Ishikawa (cell line): ENCODE measurements around the gene RGSL1.

Experiments used
- CEBPB ChIP-seq: IDR thresholded peaks from 2 replicates; pipeline ENCODE4 v1.6.1; 2012
- CREB1 ChIP-seq: IDR thresholded peaks from 2 replicates; pipeline ENCODE4 v1.6.1; 2012; ENCODE audit warnings: low read depth
- EGR1 ChIP-seq: IDR thresholded peaks from 2 replicates; pipeline ENCODE4 v1.6.1; 2012
- EP300 ChIP-seq: IDR thresholded peaks from 2 replicates; pipeline ENCODE4 v1.6.1; 2012; ENCODE audit warnings: borderline replicate concordance
- FOXM1 ChIP-seq: IDR thresholded peaks from 2 replicates; pipeline ENCODE4 v1.6.1; 2012; ENCODE audit warnings: low read depth, borderline replicate concordance
- NFIC ChIP-seq: IDR thresholded peaks from 2 replicates; pipeline ENCODE4 v1.6.1; 2012
- RAD21 ChIP-seq: IDR thresholded peaks from 2 replicates; pipeline ENCODE4 v1.6.1; 2012; ENCODE audit warnings: low read depth
- TAF1 ChIP-seq: IDR thresholded peaks from 2 replicates; pipeline ENCODE4 v1.6.1; 2012; ENCODE audit warnings: low read depth, mild to moderate bottlenecking
- TCF12 ChIP-seq: IDR thresholded peaks from 2 replicates; pipeline ENCODE4 v1.6.1; 2012; ENCODE audit warnings: low read depth
- TEAD4 ChIP-seq: IDR thresholded peaks from 2 replicates; pipeline ENCODE4 v1.6.1; 2012
- YY1 ChIP-seq: IDR thresholded peaks from 2 replicates; pipeline ENCODE4 v1.6.1; 2012; ENCODE audit warnings: low read depth
- ZBTB7A ChIP-seq: IDR thresholded peaks from 2 replicates; pipeline ENCODE4 v1.6.1; 2012; ENCODE audit warnings: low read depth
- TF ChIP-seq, protein P1 (sequence below): IDR thresholded peaks from 2 replicates; pipeline ENCODE4 v1.6.1; 2012
- TF ChIP-seq, protein P2 (sequence below): IDR thresholded peaks from 2 replicates; pipeline ENCODE4 v1.6.1; 2012; ENCODE audit warnings: low read depth, mild to moderate bottlenecking
- TF ChIP-seq, protein P3 (sequence below): IDR thresholded peaks from 2 replicates; pipeline ENCODE4 v1.6.1; 2012

The RGSL1 gene

DNA sequence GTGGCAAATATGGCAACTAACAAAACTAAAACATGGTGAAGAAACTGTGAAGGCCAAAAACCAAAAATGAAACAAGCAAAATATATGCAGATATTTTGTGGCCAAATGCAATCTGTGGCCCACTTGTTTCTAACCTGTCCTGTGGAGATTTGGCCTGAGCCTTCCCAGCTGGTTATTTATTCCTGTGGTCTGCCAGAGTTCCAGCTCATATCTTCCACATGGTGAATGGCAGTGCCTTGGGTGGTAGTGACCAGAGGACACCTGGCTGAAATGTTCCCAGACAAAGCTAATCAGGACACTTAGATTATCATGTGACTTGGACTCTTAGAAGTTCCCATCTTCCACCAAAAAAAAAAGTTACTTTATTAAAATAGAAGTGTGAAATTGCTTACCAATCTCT is 99.4 kb downstream of the RGSL1 start:
- no peak for TF ChIP-seq FOXM1
- no peak for TF ChIP-seq RAD21
- TF ChIP-seq, protein P1, sequence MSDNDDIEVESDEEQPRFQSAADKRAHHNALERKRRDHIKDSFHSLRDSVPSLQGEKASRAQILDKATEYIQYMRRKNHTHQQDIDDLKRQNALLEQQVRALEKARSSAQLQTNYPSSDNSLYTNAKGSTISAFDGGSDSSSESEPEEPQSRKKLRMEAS: no peak
- no peak for TF ChIP-seq CEBPB
- no peak for TF ChIP-seq ZBTB7A
- TF ChIP-seq EGR1: no peak
- TF ChIP-seq, protein P2, sequence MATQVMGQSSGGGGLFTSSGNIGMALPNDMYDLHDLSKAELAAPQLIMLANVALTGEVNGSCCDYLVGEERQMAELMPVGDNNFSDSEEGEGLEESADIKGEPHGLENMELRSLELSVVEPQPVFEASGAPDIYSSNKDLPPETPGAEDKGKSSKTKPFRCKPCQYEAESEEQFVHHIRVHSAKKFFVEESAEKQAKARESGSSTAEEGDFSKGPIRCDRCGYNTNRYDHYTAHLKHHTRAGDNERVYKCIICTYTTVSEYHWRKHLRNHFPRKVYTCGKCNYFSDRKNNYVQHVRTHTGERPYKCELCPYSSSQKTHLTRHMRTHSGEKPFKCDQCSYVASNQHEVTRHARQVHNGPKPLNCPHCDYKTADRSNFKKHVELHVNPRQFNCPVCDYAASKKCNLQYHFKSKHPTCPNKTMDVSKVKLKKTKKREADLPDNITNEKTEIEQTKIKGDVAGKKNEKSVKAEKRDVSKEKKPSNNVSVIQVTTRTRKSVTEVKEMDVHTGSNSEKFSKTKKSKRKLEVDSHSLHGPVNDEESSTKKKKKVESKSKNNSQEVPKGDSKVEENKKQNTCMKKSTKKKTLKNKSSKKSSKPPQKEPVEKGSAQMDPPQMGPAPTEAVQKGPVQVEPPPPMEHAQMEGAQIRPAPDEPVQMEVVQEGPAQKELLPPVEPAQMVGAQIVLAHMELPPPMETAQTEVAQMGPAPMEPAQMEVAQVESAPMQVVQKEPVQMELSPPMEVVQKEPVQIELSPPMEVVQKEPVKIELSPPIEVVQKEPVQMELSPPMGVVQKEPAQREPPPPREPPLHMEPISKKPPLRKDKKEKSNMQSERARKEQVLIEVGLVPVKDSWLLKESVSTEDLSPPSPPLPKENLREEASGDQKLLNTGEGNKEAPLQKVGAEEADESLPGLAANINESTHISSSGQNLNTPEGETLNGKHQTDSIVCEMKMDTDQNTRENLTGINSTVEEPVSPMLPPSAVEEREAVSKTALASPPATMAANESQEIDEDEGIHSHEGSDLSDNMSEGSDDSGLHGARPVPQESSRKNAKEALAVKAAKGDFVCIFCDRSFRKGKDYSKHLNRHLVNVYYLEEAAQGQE: no peak

DNA sequence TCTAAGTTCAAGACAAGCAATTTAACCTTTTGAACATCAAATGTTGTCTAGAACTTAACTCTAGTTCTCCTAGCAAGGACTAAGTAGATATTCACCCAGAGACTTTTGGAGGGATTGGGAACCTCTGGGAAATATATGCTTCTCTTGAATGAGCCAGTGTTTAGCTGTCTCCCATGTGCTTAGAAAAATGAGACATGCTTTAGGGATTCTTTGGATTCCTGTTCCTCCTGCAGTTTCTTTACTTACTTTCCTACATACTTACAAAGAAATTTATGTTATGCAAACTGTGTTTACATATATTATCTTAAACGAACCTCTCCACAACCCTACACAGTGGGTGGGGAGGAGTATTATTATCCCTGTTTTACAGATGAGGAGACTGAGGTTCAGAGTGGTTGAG is 99.9 kb downstream of the RGSL1 start:
- TF ChIP-seq TEAD4: no peak
- no peak for TF ChIP-seq CREB1
- TF ChIP-seq CEBPB: no peak
- no peak for TF ChIP-seq ZBTB7A

DNA sequence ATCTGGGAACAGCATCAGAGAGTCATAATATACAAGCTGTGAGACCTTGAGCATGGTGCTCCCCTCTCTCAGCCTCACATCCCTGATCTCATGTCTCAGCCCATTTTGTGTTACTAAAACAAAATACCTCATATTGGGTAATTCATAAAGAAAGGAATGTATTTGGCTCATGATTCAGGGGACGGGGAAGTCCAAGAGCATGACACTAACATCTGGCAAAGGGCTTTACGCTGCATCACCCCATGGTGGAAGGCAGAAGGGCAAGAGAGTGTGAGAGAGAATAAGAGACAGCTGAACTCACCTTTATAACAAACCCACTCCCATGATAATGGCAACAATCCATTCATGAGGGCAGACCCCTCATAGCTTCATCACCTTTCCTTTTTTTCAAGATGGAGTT is 102.6 kb downstream of the RGSL1 start:
- no peak for TF ChIP-seq TCF12
- no peak for TF ChIP-seq CREB1

DNA sequence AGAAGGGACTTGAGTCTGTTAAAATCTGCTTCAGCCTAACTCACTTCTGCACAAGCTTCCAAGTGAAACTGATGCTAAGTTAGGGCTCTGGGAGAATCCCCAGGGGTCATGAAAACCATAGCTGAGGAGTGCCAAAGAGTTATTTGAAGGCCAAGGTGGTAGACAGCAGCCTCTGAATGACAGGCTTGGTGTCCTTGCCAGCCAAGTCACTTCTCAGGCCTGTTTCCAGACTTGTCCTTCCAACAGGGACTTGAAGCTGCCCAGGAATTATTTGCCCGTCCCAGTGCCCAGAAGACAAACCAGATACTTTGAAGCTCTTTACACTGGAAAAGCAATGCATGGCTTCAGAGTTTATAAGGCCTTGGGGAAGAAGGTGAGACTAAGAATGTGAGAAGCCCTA is 105.5 kb downstream of the RGSL1 start:
- TF ChIP-seq EP300 (no peak), YY1 (no peak), NFIC (no peak), CREB1 (no peak), TCF12 (no peak), RAD21 (no peak), FOXM1 (no peak), CEBPB (no peak), ZBTB7A (no peak), TAF1 (no peak), EGR1 (no peak), TEAD4 (no peak)
- TF ChIP-seq, protein P3, sequence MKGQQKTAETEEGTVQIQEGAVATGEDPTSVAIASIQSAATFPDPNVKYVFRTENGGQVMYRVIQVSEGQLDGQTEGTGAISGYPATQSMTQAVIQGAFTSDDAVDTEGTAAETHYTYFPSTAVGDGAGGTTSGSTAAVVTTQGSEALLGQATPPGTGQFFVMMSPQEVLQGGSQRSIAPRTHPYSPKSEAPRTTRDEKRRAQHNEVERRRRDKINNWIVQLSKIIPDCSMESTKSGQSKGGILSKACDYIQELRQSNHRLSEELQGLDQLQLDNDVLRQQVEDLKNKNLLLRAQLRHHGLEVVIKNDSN: no peak
- TF ChIP-seq, protein P2: no peak
- TF ChIP-seq, protein P1: no peak

DNA sequence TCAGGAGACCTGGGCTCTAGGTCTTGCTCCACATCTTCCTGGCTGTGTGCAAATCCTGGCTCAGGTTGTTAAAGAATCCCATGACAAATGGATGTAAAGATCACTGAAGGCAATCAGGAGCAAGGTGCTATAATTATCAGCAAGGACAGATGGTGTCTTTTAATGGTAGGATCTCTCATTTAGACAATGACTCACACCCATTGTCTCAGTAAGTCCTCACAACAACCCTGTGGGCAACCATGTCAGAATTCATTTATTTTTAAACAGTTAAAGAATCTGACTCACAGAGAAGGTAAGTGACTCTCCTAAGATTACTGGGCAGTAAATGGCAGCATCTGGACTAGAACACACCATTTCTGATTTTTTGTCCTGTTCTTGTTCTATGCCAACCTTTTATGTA is 106.3 kb downstream of the RGSL1 start:
- TF ChIP-seq, protein P1: no peak
- TF ChIP-seq, protein P3: no peak
- TF ChIP-seq CREB1: no peak
- TF ChIP-seq ZBTB7A: no peak
- TF ChIP-seq CEBPB: no peak
- no peak for TF ChIP-seq RAD21
- TF ChIP-seq TAF1: no peak
- TF ChIP-seq TEAD4: no peak
- no peak for TF ChIP-seq EP300
- TF ChIP-seq, protein P2: no peak
- TF ChIP-seq YY1: no peak
- TF ChIP-seq EGR1: no peak
- TF ChIP-seq FOXM1: no peak
